CD4-positive, CD25-positive, alpha-beta regulatory T cell (primary cell): ENCODE data around the gene SEL1L. TPM values are rescaled to one million over a fixed set of nuclear protein-coding genes. Genes with fewer than 3 reads are reported as not detected.

Experiments
- ATAC-seq, 2 donors: fragments of 150-1000 bp; cut with Tn5 transposase; one replicate each; pipeline ENCODE4 v1.10.0; 2021; ENCODE audit warnings: low read depth in 2 of 2, moderate number of reproducible peaks in 2 of 2, moderate library complexity in 1 of 2
- DNase-seq, 3 donors: peaks; one replicate each; pipeline versions ENCODE4 v3.0.0 to v3.0.0-alpha.2; 2012 to 2022; ENCODE audit warnings: mixed read lengths in 1 of 3
- H3K27ac ChIP-seq: one replicate; pipeline ENCODE4 v1.7.0; 2013; ENCODE audit warnings: mild to moderate bottlenecking, low read length; ENCODE audit not compliant: insufficient read depth, poor library complexity, severe bottlenecking
- H3K27me3 ChIP-seq: one replicate; pipeline ENCODE4 v1.7.0; 2013; ENCODE audit warnings: low read length; ENCODE audit not compliant: control insufficient read depth, insufficient read depth
- H3K36me3 ChIP-seq: one replicate; pipeline ENCODE4 v1.7.0; 2013; ENCODE audit warnings: mild to moderate bottlenecking, low read length, moderate library complexity; ENCODE audit not compliant: control insufficient read depth, insufficient read depth
- H3K4me1 ChIP-seq: 2 replicates; pipeline ENCODE4 v1.7.0; 2013; ENCODE audit warnings: mild to moderate bottlenecking, low read length; ENCODE audit not compliant: insufficient read depth, control insufficient read depth, poor library complexity, severe bottlenecking
- H3K4me3 ChIP-seq: one replicate; pipeline ENCODE4 v1.7.0; 2013; ENCODE audit warnings: low read depth, mild to moderate bottlenecking, low read length, moderate library complexity
- H3K9me3 ChIP-seq, 2 experiments: 1 replicate in 1 of 2; 2 replicates in 1 of 2; pipeline ENCODE4 v1.7.0; 2013; ENCODE audit warnings: low read length in 2 of 2, mild to moderate bottlenecking in 1 of 2, moderate library complexity in 1 of 2; ENCODE audit not compliant: control insufficient read depth in 2 of 2
- H3K27ac Mint-ChIP-seq, 3 donors: one replicate each; pipeline ENCODE4 v1.8.0; 2020 to 2022; ENCODE audit warnings: mild to moderate bottlenecking in 3 of 3, mixed read lengths in 3 of 3, moderate library complexity in 2 of 3
- H3K27me3 Mint-ChIP-seq: one replicate; pipeline ENCODE4 v1.8.0; 2022; ENCODE audit warnings: mild to moderate bottlenecking, mixed read lengths
- H3K36me3 Mint-ChIP-seq: one replicate; pipeline ENCODE4 v1.8.0; 2020; ENCODE audit warnings: mixed read lengths
- H3K4me1 Mint-ChIP-seq, 4 donors: one replicate each; pipeline ENCODE4 v1.8.0; 2020 to 2022; ENCODE audit warnings: mixed read lengths in 4 of 4, mild to moderate bottlenecking in 1 of 4
- H3K4me3 Mint-ChIP-seq, 4 donors: one replicate each; pipeline ENCODE4 v1.8.0; 2020 to 2022; ENCODE audit warnings: mild to moderate bottlenecking in 4 of 4, mixed read lengths in 4 of 4, moderate library complexity in 3 of 4
- H3K9me3 Mint-ChIP-seq, 7 donors: one replicate each; pipeline ENCODE4 v1.8.0; 2020 to 2022; ENCODE audit warnings: mixed read lengths in 7 of 7, mild to moderate bottlenecking in 3 of 7, moderate library complexity in 2 of 7
- polyA plus RNA-seq, 4 donors: library from polyadenylated mRNA; unstranded; fragments of 300-500 nt; fragmentation: Illumina TruSeq; gene quantifications; one replicate each; pipeline ENCODE4 v1.2.3, GENCODE V29; 2021
- total RNA-seq: library from RNA; stranded (reverse); gene quantifications from one replicate; pipeline ENCODE4 v1.2.3, GENCODE V29; 2022

SEL1L gene
- total RNA-seq, result 57.6 TPM
- 10 to 100 TPM; 19.3 to 23.7 (median 20.1) TPM for polyA plus RNA-seq

GRCh38 chr14:81533536-81534343, at the start of gene SEL1L:
SEL1L (minus strand) TSS chr14:81533853; CDS start chr14:81533744, 109 bp downstream.
- peak within 1 kb of the TSS; percentile 94 to 99 (median 96) for H3K4me3 Mint-ChIP-seq
- Histone ChIP-seq H3K27ac (peak within 1 kb of the TSS; percentile 67), H3K36me3 (peaks cover 2% of the 10 kb centered on the region), H3K9me3 (peaks cover 0 to 3% of the 10 kb centered on the region in 2 experiments), H3K27me3 (no peaks in the 10 kb centered on the region), H3K4me1 (peaks cover 35% of the 10 kb centered on the region), H3K4me3 (peak within 1 kb of the TSS; percentile 93)
- H3K4me1 Mint-ChIP-seq, result peaks cover 19 to 65% (median 41%) of the 10 kb centered on the region in 4 donors
- peak within 1 kb of the TSS; percentile 90 to 96 (median 91) for H3K27ac Mint-ChIP-seq
- peaks cover 0 to 5% (median 0%) of the 10 kb centered on the region in 7 donors for H3K9me3 Mint-ChIP-seq
- H3K27me3 Mint-ChIP-seq, result peaks cover 6% of the 10 kb centered on the region
- peak; percentile 96 for ATAC-seq
- H3K36me3 Mint-ChIP-seq, result no peaks in the 10 kb centered on the region
- DNase-seq, result peak; percentile 99 to 100 (median 99)

GRCh38 chr14:81582420-81582819, 48.8 kb upstream of the SEL1L start:
- H3K27ac ChIP-seq, result no peak overlapping the region
- Mint-ChIP-seq H3K4me1 (no peaks in the 10 kb centered on the region), H3K27me3 (peaks cover 7% of the 10 kb centered on the region), H3K27ac (no peak overlapping the region), H3K4me3 (no peak overlapping the region), H3K36me3 (no peaks in the 10 kb centered on the region), H3K9me3 (peaks cover 0 to 6% (median 2%) of the 10 kb centered on the region in 7 donors)
- H3K4me3 ChIP-seq, result no peak overlapping the region
- no peaks in the 10 kb centered on the region for H3K4me1 ChIP-seq
- no peaks in the 10 kb centered on the region for H3K9me3 ChIP-seq
- no peaks in the 10 kb centered on the region for H3K36me3 ChIP-seq
- DNase-seq (no peak), ATAC-seq (no peak)
- H3K27me3 ChIP-seq, result no peaks in the 10 kb centered on the region

GRCh38 chr14:81579115-81579514, 45.5 kb upstream of the SEL1L start:
- no peak overlapping the region for H3K27ac Mint-ChIP-seq
- H3K4me3 Mint-ChIP-seq, result no peak overlapping the region
- H3K36me3 Mint-ChIP-seq, result no peaks in the 10 kb centered on the region
- DNase-seq (no peak), ATAC-seq (no peak)
- H3K4me1 ChIP-seq, result no peaks in the 10 kb centered on the region
- no peaks in the 10 kb centered on the region for H3K9me3 ChIP-seq
- no peaks in the 10 kb centered on the region for H3K4me1 Mint-ChIP-seq
- no peak overlapping the region for H3K4me3 ChIP-seq
- H3K36me3 ChIP-seq, result no peaks in the 10 kb centered on the region
- H3K9me3 Mint-ChIP-seq, result peaks cover 0 to 6% (median 2%) of the 10 kb centered on the region in 7 donors
- H3K27me3 Mint-ChIP-seq, result peaks cover 21% of the 10 kb centered on the region
- H3K27me3 ChIP-seq, result peaks cover 4% of the 10 kb centered on the region
- H3K27ac ChIP-seq, result no peak overlapping the region

- ATAC-seq, result no peak
- Mint-ChIP-seq H3K9me3 (peaks cover 0 to 2% (median 0%) of the 10 kb centered on the region in 7 donors), H3K27me3 (peaks cover 41% of the 10 kb centered on the region), H3K4me1 (no peaks in the 10 kb centered on the region), H3K36me3 (no peaks in the 10 kb centered on the region), H3K4me3 (no peak overlapping the region), H3K27ac (no peak overlapping the region)
- no peak for DNase-seq
- H3K36me3 ChIP-seq, result no peaks in the 10 kb centered on the region
- H3K27ac ChIP-seq, result no peak overlapping the region
- peaks cover 6% of the 10 kb centered on the region for H3K27me3 ChIP-seq
- H3K4me1 ChIP-seq, result no peaks in the 10 kb centered on the region
- no peaks in the 10 kb centered on the region for H3K9me3 ChIP-seq
- H3K4me3 ChIP-seq, result no peak overlapping the region
Observed at GRCh38 chr14:81571437-81571836, 37.8 kb upstream of the SEL1L start.

- no peaks in the 10 kb centered on the region for H3K36me3 ChIP-seq
- no peaks in the 10 kb centered on the region for H3K4me1 ChIP-seq
- Mint-ChIP-seq H3K4me3 (no peak overlapping the region), H3K9me3 (peaks cover 0 to 2% (median 0%) of the 10 kb centered on the region in 7 donors), H3K36me3 (no peaks in the 10 kb centered on the region), H3K4me1 (no peaks in the 10 kb centered on the region), H3K27ac (no peak overlapping the region), H3K27me3 (peaks cover 23% of the 10 kb centered on the region)
- H3K9me3 ChIP-seq, result no peaks in the 10 kb centered on the region
- H3K4me3 ChIP-seq, result no peak overlapping the region
- DNase-seq, result no peak
- no peak overlapping the region for H3K27ac ChIP-seq
- no peak for ATAC-seq
- no peaks in the 10 kb centered on the region for H3K27me3 ChIP-seq
Observed at GRCh38 chr14:81567302-81567701, 33.6 kb upstream of the SEL1L start.

GRCh38 chr14:81565441-81566290, 32.0 kb upstream of the SEL1L start:
- Mint-ChIP-seq H3K9me3 (peaks cover 0 to 2% (median 0%) of the 10 kb centered on the region in 7 donors), H3K27ac (no peak overlapping the region), H3K36me3 (no peaks in the 10 kb centered on the region), H3K4me3 (no peak overlapping the region), H3K27me3 (peaks cover 31% of the 10 kb centered on the region), H3K4me1 (no peaks in the 10 kb centered on the region)
- DNase-seq, result peak in 1 of 3 donors; percentile 15
- Histone ChIP-seq H3K4me3 (no peak overlapping the region), H3K36me3 (no peaks in the 10 kb centered on the region), H3K9me3 (no peaks in the 10 kb centered on the region), H3K27ac (no peak overlapping the region), H3K27me3 (peaks cover 2% of the 10 kb centered on the region), H3K4me1 (no peaks in the 10 kb centered on the region)
- no peak for ATAC-seq

GRCh38 chr14:81562818-81563217, 29.2 kb upstream of the SEL1L start:
- Histone ChIP-seq H3K27ac (no peak overlapping the region), H3K36me3 (no peaks in the 10 kb centered on the region), H3K4me1 (no peaks in the 10 kb centered on the region), H3K4me3 (no peak overlapping the region), H3K9me3 (no peaks in the 10 kb centered on the region), H3K27me3 (peaks cover 2% of the 10 kb centered on the region)
- Mint-ChIP-seq H3K9me3 (no peaks in the 10 kb centered on the region), H3K4me1 (no peaks in the 10 kb centered on the region), H3K27me3 (peaks cover 21% of the 10 kb centered on the region), H3K4me3 (no peak overlapping the region), H3K36me3 (no peaks in the 10 kb centered on the region), H3K27ac (no peak overlapping the region)
- DNase-seq (no peak), ATAC-seq (no peak)
